Prostate gland (tissue), 2 donors: Measurements from ENCODE around the gene TMEM25.

ENCODE experiments used
- CTCF ChIP-seq, 4 experiments: fragments of 200-600 bp in 2 of 4; fragments of 450-650 bp in 2 of 4; sonication (generic) in 2 of 4; IDR thresholded peaks; 1 replicate in 3 of 4; 2 replicates in 1 of 4; pipeline ENCODE4 v1.5.1; 2016 to 2019; ENCODE audit warnings: antibody characterized with exemption in 4 of 4, mild to moderate bottlenecking in 2 of 4, moderate library complexity in 2 of 4
- POLR2A ChIP-seq: fragments of 450-650 bp; IDR thresholded peaks from one replicate; pipeline ENCODE4 v1.6.1; 2016; ENCODE audit warnings: antibody characterized with exemption, mild to moderate bottlenecking
- POLR2AphosphoS5 ChIP-seq: sonication (generic); formaldehyde crosslinking; IDR thresholded peaks from one replicate; pipeline ENCODE4 v1.6.1; 2017; ENCODE audit warnings: antibody characterized with exemption

- TF ChIP-seq CTCF (IDR thresholded peaks at IDR 0.05) = no peak
- no peak for TF ChIP-seq POLR2A
- TF ChIP-seq POLR2AphosphoS5 = no peak
Observed at GRCh38 chr11:118570787-118571186, 39.8 kb downstream of the TMEM25 start.
